NCI-H1930 (cell line): Measurements from ENCODE around the gene ZNF407.

Experiments used
- DNase-seq, 2 experiments: peaks; one replicate each; lab custom pipeline; 2025; lab: John Stamatoyannopoulos, UW

Gene ZNF407

GRCh38 chr18:74929110-74929509 is 331.4 kb downstream of the ZNF407 start:
- DNase-seq = no peak

- no peak for DNase-seq
Measured at GRCh38 chr18:74930616-74931015, 332.9 kb downstream of the ZNF407 start.

GRCh38 chr18:74933930-74934329 is 336.3 kb downstream of the ZNF407 start:
- no peak for DNase-seq

DNA sequence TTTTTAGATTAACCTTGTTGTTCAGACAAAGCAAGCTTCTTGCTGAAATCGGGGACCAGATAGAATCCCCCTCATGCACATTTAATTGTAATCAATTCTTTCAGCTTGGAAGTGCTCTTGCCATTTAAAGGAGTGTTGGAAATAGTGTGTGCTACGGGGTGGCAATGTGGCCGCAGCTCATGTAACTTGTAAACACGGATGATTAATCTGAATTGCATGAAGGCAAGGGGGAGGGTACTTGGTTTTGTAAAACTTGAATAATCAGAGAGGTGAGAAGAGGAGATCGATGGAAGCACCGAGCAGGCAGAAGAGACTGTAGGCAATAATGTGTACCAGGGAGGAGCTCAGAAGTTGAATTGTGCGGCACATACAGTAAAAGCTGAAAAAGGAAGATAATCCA is 337.8 kb downstream of the ZNF407 start:
- no peak for DNase-seq

GRCh38 chr18:74936343-74936742 is 338.7 kb downstream of the ZNF407 start:
- DNase-seq = no peak

DNA sequence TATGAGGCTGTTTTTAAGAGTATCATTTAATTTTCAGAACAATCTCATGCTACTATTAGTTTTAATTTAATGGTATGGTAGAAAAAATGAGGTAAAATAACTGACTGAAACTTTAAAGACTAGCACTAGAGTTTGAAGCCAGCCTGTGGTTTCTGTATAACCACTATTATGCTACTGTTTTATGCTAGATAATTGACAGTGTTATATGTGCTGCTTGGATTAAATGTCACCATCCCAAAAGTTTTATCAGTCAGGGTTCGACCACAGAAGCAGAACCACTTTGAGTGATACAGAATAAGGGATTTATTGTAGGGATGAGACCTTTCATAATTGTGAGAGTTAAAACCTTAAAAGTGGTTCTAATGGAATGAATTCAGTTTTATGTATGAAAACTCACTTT is 339.6 kb downstream of the ZNF407 start:
- no peak for DNase-seq

- no peak for DNase-seq
Measured at GRCh38 chr18:74940856-74941255, 343.2 kb downstream of the ZNF407 start.

- no peak for DNase-seq
Measured at GRCh38 chr18:74942319-74942910, 344.7 kb downstream of the ZNF407 start.

- DNase-seq = no peak
Measured at GRCh38 chr18:74944676-74945075, 347.0 kb downstream of the ZNF407 start.

DNA sequence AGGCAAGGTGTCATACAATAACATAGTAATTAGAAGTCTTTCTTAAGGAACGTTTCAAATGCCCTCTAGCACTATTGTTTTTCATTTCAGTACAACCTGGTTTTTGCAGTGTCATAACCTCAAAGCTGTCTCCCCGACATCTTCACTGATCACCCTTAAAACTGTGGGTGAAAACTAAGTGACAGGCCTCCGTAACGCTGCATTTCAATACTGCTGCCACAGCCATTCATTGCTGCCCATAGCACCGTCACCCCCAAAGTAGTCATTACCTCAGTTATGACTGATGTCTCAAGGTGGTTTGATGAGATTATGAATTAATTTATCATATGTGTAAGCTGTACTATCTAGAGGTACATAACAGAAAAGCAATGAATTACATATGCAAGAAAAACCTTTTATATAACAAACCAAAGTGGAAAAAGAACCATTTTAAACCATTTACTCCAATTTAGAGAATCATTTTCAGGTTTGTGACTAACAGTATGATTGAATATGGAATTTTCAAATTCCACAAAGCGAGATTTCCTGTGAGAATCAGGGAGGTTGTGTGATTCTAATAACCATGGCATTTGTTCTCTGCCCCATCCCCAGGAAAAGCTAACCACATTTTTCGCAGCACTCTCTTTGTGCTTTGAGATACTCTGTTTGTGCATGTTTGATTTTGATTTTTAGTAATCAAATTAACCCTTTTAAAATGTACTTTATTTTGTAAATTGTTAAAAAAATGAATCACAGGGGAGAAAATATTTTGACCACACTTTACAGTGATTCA is 348.3 kb downstream of the ZNF407 start:
- no peak for DNase-seq

- DNase-seq = no peak
Measured at GRCh38 chr18:74946646-74947375, 349.1 kb downstream of the ZNF407 start.

DNA sequence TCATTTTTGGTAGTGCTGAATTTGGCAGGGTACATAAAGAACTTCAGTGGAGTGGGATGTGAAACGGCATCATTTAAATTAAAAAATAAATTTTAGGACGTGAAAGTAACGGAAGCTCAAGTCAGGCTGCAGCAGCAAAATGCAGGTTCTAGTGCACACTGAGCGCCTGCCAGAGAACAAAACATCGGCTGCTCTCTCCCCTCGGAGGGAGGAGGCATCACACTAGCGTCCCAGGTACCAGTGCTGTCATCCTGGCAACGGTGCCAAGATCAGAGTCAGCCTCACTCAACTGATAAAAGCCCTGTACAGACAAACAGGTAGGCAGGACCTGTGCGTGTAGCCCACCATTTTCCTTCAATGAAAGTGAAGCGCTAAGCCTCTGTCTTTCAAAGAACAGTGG is 349.7 kb downstream of the ZNF407 start:
- no peak for DNase-seq

GRCh38 chr18:74947875-74948274 is 350.2 kb downstream of the ZNF407 start:
- DNase-seq = no peak

- DNase-seq = no peak
Measured at GRCh38 chr18:74949611-74950010, 351.9 kb downstream of the ZNF407 start.

DNA sequence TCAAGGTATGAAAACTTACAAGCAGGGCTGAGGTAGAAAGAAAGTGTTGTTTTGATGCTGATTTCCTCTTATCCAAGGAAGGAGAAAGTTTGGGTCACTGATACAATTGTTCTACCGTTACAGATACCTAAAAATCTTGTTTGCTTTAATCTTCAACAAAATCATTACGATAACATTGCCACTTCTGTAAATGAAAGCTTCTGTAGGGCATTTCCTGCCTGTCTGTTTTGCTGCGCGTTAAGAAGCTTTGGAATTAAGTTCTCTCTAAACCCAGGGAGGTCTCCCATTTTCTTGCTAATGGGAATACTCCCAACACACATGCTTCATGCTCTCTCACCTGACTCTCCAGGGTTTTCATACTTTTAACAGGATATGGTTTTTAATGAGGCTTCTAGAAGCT is 352.8 kb downstream of the ZNF407 start:
- no peak for DNase-seq

DNA sequence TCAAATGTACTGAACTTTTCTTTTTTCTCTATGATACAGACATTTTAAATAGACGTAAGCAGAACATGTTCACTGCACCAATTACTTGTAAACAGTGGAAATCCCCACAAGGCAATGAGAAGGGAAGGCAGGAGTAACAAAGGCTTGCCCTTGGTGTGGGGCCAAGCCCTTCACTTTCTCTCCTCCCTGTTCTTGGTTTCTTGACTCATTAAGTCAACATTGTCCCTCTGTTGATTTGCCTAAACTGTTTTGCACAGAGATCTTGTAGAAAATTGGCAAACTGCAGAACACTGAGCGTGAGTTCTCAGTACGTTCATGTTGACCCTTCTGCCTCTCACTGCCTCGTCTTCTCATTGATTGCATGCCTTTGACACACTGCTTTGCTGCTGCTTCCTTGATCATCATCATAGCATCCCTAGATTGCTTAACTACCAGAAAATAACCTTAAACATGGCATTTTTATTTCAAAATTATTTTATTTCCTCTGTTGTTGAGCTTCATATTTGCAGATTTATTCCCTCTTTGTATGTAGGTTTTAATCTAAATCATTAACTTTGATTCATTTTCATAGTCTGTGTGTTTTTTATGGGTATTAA is 353.6 kb downstream of the ZNF407 start:
- DNase-seq = no peak

- no peak for DNase-seq
Measured at GRCh38 chr18:74957588-74958224, 360.0 kb downstream of the ZNF407 start.

- DNase-seq = no peak
Measured at GRCh38 chr18:74959216-74959615, 361.5 kb downstream of the ZNF407 start.

- DNase-seq = no peak
Measured at GRCh38 chr18:74961596-74961995, 363.9 kb downstream of the ZNF407 start.

GRCh38 chr18:74963820-74964446 is 366.3 kb downstream of the ZNF407 start:
- peak in 1 of 2 experiments; percentile 6 for DNase-seq

DNA sequence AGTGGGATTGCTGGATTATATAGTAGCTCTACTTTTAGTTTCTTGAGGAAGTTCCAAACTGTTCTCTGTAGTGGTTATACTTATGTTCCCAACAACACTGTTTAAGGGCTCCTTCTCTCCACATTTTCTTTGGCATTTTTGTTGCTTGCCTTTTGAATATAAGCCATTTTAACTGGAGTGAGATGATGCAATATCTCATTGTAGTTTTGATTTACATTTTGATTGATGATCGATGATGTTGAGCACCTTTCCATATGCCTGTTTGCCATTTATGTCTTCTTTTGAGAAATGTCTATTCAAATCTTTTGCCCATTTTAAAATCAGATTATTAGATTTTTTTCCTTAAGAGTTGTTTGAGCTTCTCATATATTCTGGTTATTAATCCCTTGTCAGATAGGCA is 368.0 kb downstream of the ZNF407 start:
- DNase-seq = no peak

GRCh38 chr18:74967438-74967837 is 369.8 kb downstream of the ZNF407 start:
- no peak for DNase-seq
